ENCODE data around the gene AMER3.
"Not testable (repeated sequence)": the region's sequence is repeated elsewhere in the genome, so short reads cannot be mapped to it uniquely, and the experiment has no call there.

The AMER3 gene, protein sequence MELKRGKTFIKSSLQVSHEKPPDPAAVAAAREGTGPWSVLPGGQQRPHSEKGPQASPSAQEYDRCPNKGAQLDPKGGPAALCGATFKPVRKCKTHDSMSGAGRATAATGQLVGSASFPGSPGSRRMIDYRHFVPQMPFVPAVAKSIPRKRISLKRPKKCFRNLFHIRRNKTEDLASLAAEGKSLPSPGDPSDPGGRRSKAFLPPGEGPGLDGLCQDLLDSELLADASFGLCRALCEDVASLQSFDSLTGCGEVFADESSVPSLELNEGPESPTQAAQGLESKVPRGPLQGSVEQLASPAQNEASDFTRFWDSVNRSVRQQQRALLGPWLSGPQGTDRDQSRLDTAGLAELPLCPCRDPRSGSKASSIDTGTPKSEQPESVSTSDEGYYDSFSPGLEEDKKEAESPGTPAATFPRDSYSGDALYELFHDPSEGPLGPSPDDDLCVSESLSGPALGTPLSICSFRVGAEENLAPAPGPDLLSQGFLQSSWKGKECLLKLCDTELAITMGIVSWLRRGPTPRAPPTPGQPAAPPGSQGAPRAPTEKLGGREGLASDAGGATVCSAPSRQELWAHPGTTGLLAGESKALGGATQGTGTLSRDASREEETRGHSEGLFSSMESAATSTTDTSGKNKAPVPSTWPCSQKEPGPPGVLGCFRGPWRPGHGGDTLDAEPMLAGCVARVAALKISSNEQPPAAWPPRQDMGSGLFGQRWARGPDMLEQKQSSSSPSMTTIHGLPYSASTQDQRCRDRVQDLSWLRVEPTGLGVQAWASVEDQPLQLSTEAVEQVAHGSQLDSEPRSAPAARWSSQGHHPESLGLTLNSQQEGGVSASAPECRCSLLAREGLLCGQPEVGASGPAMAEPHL

DNA sequence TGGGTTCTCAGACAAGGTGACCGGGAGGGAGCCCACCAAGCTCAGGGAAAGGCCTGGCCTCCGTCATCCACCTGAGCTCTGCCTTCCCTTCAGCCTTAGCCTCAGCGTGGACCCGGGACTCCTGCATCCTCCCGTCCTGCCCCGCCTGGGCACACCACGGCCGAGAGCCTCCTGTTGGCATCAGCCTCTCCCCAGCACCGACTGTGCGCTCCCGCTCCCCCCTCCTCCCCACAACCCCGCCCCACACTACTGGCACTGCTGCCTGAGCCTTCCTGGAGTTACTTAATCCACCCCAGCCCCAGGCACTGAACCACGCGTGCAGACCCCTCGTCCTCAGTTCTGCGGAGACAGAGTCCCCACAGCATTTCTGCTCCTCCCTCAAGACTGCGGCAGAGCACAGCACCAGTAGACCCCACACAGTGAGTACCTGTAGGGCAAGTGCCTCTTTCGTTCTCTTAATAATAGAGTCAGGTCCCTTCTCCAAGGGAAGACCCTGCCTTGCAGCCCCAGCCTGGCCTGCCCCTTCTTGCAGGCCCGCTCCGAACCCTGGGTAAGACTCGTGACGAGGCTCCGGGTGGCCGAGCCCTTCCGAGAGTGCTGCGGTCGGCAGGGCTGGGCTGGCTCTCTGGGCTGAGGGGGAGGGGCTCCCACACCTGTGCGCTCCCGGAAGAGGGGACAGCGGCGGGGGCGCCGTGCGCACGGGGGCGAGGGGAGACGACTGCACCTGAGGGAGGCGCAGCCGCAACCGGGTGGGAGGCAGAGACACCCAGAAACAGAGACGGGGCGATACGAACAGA is at the start of gene AMER3:
Gene AMER3, plus strand, starts transcription at position 285 of the 797 bp plus-strand sequence. CDS start 6,533 bp downstream, outside the sequence.
- peak; percentile 68 for DNase-seq

DNA sequence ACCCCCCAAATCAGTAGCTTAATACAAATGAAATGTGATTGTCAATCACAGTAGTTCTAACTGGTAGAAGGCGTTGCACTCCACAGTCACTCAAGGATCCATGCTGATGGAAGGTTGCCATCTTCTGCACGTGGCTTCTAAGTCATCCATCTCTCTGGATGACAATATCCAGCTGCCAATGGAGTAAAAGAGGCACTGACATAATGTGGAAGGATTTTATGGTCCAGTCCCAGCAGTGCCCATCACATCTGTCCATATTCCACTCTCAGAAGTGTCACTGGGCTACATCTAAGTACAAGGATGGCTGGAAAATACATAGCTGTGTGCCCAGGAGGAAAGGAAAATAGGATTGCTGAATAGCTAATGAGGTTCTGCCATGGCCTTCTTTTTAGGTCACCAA is 40.5 kb upstream of the AMER3 start:
- not testable (repeated sequence) for DNase-seq

DNA sequence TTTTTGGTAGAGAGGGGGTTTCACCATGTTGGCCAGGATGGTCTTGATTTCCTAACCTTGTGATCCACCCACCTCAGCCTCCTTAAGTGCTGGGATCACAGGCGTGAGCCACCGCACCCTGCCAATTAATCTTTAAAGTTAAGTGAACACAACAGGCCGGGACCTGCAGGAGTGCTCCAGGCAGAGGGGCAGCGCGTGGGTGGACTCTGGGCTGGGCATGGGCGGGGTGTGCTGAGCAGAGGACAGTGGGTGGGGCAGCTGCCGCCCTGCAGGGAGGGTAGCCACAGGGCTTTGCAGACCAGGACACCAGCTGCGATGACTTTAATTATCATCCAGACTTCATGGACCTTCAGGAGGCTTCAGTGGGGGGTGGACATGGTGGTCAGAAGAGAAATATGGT is 35.3 kb upstream of the AMER3 start:
- no peak for DNase-seq

DNA sequence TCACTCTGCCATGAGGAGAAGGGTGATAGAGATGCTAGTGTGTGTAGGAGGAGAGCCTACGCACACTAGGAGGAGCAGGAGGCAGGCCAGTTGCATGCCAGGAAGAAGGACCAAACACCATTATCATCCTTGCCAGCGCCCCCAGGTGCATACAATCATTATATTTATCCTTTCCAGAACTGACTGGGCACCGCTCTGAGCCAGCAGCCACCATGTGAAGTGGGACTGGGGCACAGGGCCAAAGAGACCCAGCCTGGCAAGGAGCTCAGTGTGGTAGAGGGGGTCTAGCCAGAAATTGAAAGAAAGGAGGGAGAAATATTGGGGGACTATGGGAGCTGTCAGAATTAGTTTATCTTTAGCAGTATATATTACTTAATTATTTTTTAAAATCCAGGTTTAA is 34.8 kb upstream of the AMER3 start:
- no peak for DNase-seq

DNA sequence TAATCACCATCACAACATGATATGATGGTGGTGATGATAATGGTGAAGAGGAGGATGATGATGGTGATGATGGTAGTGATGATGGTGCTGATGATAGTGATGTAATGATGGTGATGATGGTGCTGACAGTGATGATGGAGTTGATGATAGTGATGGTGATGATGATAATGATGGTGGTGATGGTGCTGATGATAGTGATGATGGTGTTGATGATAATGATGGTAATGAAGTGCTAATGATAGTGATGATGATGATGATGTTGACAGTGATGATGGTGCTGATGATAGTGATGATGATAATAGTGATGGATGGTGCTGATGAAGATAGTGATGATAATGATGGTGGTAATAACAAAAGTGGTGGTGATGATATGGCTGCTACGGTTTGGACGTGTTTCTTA is 30.9 kb upstream of the AMER3 start:
- no peak for DNase-seq

DNA sequence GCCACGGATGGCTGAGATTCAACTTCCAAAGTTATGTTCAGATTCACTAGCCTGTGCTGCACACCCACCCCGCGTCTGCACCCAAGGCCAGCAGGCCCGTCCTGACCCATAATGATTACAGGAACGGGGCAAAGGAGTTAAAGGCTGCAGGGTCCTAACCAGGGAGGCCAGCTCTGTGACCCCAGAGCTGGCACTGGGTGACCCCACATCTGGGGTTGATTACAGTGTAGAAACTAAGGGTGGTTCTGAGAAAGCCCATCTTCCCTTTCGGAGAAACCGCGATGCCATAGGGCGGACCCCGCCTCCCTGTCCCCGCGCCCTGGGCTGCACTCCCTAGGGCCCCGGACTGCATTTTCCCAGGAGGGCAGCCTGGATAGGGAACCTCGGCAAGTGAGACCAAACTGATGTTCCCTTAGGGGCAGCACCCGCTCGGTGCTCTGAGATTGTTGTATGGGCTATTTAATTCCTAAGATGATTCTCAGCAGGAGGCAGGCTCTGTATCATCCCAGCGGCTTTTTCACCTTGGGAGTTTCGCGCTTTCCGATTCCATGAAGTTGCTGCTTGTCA is 28.6 kb upstream of the AMER3 start:
- DNase-seq, result no peak

DNA sequence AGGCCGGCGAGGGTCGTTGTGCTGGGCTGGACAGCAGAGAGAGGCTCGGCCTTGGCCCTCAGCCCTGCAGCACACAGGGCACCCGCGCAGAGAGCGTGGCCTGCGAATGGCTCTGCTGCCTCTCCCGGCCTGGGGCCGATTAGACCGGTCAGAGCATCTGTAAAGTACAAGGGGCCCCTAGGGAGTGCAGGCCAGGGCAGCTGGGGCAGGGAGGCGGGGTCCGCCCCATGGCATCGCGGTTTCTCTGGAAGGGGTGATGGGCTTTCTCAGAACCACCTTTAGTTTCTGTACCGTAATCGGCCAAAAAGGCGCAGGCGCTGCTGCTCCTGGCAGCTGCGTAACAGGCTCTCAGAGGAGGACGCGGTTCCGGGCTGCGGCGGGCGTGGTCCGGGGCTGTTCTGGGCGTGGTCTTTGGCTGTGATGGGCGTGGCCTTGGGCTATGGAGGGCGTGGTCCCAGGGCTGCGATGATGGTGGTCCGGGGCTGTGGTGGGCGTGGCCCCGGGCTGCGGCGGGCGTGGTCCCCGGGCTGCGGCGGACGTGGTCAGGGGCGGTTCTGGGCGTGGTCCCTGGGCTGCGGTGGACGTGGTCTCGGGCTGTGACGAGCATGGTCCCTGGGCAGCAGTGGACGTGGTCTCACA is 27.9 kb upstream of the AMER3 start:
- DNase-seq, result peak; percentile 94

DNA sequence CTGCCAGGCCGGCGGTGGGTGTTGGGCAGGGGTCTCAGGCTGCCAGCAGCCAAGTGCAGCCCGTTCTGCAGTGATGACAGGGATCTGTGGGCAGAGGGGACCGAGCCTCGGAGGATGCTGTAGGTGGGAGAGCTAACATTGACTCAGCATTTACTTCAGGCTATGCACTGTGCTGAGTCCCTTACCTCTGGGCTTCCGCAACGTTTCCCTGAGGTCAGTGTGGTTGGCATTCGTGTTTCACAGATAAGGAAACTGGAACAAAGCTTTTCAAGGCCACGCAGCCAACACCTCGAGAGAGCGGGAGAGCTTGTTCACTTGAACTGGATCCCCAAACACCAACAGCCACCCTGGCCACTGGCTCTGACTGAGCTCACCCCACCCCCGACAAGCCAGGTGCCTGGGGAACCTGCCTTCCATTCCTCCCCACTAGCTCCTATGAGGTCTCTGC is 27.3 kb upstream of the AMER3 start:
- no peak for DNase-seq

DNA sequence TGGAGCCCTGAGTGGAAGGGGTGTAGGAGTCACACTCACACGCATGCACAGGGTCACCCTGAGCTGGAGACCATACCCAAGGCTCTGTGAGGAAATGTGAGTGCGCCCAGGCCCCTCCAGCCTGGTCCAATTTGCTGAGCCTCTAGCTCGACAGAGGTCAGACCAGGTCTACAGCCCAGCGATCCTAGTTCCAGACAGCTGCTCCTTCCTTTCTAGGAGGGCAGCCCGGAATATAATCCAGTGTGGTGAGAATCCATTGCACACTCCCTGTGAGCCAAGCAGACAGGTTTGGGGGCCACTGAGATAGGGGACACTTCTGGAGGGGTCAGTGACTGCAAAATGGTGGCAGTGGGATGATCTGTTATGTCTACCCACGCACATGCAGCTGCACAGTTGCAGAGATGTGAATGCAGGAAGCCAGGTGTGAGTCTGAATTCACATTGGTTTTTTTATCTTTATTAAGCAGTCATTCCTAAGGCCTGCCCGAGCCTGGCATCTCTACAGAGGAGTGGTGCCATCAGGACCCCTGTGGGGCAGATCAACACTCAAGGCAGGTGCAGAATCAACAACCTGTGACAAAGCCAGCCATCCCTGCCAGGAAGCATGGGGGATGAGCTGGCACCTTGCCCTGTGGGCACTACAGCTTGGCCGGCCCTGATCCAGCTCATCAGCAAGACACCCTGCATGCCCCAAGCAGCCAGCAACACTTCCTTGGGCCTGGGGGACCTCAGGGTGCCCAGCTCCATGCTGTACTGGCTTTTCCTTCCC is 26.6 kb upstream of the AMER3 start, which contains the start of gene GPR148:
Gene GPR148, plus strand, starts transcription at position 522 of the 768 bp plus-strand sequence. Its CDS starts 82 bp downstream, at position 604.
- peak; percentile 11 for DNase-seq

DNA sequence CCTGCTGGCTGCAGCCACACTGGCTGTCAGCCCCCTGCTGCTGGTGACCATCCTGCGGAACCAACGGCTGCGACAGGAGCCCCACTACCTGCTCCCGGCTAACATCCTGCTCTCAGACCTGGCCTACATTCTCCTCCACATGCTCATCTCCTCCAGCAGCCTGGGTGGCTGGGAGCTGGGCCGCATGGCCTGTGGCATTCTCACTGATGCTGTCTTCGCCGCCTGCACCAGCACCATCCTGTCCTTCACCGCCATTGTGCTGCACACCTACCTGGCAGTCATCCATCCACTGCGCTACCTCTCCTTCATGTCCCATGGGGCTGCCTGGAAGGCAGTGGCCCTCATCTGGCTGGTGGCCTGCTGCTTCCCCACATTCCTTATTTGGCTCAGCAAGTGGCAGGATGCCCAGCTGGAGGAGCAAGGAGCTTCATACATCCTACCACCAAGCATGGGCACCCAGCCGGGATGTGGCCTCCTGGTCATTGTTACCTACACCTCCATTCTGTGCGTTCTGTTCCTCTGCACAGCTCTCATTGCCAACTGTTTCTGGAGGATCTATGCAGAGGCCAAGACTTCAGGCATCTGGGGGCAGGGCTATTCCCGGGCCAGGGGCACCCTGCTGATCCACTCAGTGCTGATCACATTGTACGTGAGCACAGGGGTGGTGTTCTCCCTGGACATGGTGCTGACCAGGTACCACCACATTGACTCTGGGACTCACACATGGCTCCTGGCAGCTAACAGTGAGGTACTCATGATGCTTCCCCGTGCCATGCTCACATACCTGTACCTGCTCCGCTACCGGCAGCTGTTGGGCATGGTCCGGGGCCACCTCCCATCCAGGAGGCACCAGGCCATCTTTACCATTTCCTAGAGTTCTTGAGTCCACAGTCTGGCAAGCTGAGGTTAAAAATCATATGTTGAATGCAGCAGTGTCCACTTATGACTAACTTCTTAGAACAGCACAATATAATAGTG is 25.7 kb upstream of the AMER3 start:
- DNase-seq, result no peak

DNA sequence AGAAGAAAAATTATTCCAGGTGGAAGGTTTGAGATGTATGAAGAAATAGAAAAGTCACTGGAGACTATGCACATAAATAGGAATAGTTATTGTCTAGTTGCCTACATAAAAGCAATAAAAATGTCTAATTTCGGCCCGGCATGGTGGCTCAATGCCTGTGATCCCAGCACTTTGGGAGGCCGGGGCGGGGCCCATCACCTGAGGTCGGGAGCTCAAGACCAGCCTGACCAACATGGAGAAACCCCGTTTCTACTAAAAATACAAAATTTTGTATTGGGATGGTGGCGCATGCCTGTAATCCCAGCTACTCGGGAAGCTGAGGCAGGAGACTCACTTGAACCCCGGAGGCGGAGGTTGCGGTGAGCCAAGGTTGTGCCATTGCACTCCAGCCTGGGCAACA is 23.1 kb upstream of the AMER3 start:
- DNase-seq, result not testable (repeated sequence)

DNA sequence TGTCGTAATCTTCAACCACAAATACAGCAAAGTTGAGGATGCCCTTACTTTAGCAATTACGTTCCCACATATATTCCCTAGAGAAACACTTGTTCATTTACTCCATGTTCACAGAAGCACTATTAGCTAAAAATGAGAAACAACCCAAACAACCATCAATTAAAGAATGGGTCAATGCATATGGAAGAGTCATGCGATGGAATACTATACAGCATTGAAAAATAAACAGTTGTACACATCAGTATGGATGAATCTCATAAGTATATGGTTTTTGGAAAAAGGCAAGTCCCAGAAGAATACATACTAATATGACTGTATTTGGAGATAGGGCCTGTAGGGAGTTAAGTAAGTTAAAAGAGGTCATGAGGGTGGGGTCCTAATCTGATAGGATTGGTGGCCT is 20.1 kb upstream of the AMER3 start:
- DNase-seq, result no peak

DNA sequence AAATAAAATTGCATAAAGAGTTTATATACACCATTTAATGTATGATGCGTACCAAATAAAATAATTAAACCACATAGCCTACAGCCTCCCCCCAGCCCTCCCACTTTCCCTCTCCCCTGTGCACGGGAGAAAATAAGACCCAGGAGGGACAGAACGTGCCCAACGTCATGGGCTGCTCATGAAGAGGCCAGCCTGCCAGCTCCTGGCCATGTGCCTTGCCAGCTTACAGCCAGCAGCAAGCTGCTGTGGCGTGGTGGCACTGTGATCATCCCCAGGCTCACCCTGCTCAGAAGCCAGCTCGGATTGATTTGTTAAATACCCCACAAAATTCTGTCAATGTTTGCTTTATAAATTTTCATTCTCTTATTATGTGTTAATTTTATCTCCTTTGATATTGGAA is 18.9 kb upstream of the AMER3 start:
- DNase-seq, result no peak

DNA sequence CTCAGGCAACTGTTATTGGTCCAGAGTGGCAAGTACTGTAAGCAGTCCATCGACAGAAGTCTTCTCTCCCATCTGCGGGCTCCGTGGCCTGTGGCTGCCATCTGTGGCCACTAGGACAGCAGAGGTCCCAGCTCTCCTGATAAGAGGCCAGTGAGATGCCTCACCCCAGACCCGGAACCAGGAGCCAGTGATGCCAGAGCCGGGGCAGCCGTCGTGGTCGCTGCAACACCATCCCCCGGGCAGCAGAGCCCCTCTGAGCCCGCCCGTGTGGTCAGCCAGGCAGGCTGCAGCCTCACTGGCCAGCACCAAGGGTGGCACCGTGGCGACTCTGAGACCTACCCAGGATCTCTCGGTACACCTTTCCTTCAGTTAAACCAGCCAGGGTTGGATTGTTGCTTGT is 17.7 kb upstream of the AMER3 start:
- no peak for DNase-seq

DNA sequence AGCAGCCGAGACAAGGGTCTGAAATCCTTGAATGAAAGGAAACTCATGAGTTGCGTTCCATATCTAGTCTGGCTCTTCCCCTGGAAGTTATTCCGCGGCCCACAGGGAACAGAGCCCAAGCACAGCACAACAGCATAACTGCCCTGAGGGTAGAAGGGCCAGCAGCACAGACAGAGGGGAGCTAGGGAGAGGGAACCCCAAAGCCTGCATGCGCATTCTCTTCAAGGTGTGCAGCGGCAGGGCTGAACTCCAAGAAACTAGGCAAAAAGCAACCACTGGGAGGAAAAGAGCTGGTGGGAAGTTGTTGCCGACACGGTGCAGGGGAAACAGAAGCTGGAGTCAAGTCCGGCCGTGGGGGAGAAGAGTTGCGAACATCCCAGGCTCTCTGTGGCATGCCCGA is 14.7 kb upstream of the AMER3 start:
- DNase-seq, result no peak

DNA sequence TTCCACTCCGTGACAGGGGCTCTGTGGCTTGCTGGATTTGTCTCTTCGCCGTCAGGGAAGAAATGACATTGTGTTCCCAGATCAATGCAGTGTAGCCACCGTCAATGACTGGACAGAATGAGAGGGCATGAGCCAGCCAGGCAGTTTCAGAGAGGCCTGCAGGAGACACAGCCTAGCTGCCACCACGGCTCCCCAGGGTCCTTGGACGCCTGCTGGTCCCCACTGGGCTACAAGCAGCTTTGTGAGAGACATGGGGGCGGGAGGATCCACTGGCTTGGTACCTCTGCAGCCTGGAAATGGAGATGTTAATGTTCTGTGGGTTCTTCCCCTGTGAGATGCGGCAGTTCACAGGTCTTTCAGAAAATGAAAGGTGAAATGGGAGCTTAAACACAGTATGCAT is 12.1 kb upstream of the AMER3 start:
- no peak for DNase-seq

DNA sequence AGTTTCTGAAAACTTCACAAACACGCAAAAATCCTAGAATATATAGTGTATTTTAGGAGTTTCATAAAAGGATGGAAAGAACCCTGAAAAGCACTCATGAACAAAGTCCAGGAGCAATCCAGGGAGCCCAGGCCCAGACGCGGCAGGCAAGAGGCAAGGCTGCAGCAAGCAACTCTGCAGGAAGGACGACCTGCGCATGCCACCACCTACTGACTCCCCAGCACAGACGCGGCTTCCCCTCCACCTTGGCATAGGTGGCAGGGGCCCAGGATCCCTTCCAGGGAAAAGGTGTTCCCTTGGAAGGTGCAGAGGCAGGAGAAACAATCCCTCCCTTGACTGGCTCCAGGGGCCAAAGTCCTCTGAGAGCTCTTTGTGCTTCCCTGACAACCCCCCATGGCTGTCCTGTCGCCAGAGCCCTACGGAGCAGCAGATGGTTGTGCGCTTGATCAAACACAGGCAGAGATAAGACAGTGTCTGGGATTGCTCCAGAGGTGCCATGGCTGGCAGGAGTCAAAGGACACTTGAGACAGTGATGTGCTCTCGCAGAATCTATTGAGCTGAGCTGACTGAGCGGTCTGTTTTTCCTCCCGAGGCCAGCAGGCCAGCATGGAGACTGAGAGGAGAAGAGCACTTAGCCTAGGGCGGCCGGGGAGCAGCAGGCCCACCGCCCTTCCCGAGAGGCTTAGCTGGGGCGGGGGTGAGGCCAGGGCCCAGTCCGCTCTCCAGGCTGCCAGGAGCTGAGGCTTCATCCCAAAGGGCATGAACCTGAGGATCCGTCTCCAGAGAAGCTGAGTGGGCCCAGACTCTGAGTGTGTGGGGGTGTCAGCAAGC is 10.8 kb upstream of the AMER3 start:
- DNase-seq, result peak; percentile 42

DNA sequence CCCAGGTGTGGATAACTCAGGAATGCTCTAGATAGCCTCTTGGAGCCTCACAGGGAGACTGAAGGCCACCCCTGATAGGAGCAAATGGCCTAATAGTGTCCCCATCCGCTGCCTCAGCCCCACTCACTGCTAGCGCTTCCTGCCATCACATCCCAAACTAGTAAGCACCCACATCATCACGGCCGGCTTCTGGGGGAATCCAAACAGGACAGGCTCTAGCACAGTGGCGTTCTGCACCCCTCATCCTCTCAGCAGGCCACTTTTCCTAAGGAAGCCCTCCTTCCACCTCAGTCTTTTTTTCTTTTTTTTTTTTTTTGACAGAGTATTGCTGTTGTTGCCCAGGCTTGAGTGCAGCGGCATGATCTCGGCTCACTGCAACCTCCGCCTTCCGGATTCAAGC is 6.3 kb upstream of the AMER3 start:
- no peak for DNase-seq

DNA sequence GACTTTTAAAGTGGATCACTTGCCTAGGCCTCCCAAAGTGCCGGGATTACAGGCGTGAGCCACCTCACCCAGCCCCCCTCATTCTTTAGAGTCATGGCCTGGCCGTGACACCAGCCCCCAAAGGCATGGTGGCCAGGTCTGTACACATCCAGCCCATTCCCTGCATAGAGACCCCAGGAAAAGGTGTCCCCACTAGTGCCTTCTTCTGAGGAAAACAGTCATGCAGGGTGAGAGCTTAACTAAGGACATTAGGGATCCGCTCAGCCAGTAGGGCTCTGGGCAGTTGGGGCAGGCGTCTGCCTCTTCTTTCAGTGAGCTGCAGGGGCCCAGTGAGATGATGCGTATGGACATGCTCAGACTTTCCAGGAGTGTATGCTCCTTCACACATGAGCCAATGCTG is 5.7 kb upstream of the AMER3 start:
- no peak for DNase-seq

Measured in NCI-H82 (cell line).